Peyer's patch (tissue), 4 donors: ENCODE results near the gene HNRNPA2B1.

Source experiments
- POLR2A ChIP-seq, 2 donors: fragments of 450-650 bp; IDR thresholded peaks; one replicate each; pipeline ENCODE4 v1.5.1; 2017; ENCODE audit warnings: antibody characterized with exemption in 2 of 2, mild to moderate bottlenecking in 2 of 2, moderate library complexity in 2 of 2
- TF ChIP-seq, protein P1 (sequence below), 6 experiments: fragments of 450-650 bp in 4 of 6; fragments of 200-600 bp in 2 of 6; sonication (generic) in 1 of 6; IDR thresholded peaks; one replicate each; pipeline ENCODE4 v1.5.1; 2017 to 2019; ENCODE audit warnings: antibody characterized with exemption in 6 of 6, mild to moderate bottlenecking in 3 of 6, moderate library complexity in 1 of 6

GRCh38 chr7:26151650-26151952, 48.9 kb downstream of the HNRNPA2B1 start:
- TF ChIP-seq, protein P1, sequence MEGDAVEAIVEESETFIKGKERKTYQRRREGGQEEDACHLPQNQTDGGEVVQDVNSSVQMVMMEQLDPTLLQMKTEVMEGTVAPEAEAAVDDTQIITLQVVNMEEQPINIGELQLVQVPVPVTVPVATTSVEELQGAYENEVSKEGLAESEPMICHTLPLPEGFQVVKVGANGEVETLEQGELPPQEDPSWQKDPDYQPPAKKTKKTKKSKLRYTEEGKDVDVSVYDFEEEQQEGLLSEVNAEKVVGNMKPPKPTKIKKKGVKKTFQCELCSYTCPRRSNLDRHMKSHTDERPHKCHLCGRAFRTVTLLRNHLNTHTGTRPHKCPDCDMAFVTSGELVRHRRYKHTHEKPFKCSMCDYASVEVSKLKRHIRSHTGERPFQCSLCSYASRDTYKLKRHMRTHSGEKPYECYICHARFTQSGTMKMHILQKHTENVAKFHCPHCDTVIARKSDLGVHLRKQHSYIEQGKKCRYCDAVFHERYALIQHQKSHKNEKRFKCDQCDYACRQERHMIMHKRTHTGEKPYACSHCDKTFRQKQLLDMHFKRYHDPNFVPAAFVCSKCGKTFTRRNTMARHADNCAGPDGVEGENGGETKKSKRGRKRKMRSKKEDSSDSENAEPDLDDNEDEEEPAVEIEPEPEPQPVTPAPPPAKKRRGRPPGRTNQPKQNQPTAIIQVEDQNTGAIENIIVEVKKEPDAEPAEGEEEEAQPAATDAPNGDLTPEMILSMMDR (IDR thresholded peaks at IDR 0.05), result no peak
- TF ChIP-seq POLR2A (IDR thresholded peaks at IDR 0.05), result no peak
